Endothelial cell of umbilical vein (primary cell): ENCODE measurements around the gene ADORA2B. TPM values are rescaled to one million over a fixed set of nuclear protein-coding genes. Genes with fewer than 3 reads are reported as not detected.

Source experiments
- BruUV-seq: library from RNA; stranded (reverse); fragments of 400-500 nt; replicated peaks from 2 replicates; lab custom pipeline; 2021; lab: Mats Ljungman, UMichigan
- CTCF ChIA-PET: fragments of 300-600, 350-600 bp; sonication (Branson Sonifier 250); formaldehyde crosslinking; loops from one replicate; lab custom pipeline; 2021; ENCODE audit warnings: antibody characterized with exemption, inconsistent platforms; lab: Charles Lee
- POLR2A ChIA-PET: fragments of 300-600, 350-600 bp; sonication (Branson Sonifier 250); formaldehyde crosslinking; loops from one replicate; lab custom pipeline; 2021; ENCODE audit warnings: antibody characterized with exemption, inconsistent platforms; lab: Charles Lee
- DNase-seq: peaks from one replicate; pipeline ENCODE4 v3.0.0-alpha.2; 2011; ENCODE audit warnings: low read depth, low spot score
- FAIRE-seq: peaks from 2 replicates; lab custom pipeline; 2011; peaks lifted over from hg19 to GRCh38; lab: Jason Lieb, UNC
- H2AFZ ChIP-seq: 2 replicates; pipeline ENCODE4 v1.6.0; 2012; ENCODE audit warnings: low read depth, low read length, control low read depth, inconsistent platforms
- H3K27ac ChIP-seq: 2 replicates; pipeline ENCODE4 v1.5.1; 2011; ENCODE audit warnings: low read depth, mild to moderate bottlenecking, control low read depth, low read length, moderate library complexity; ENCODE audit not compliant: insufficient read depth
- H3K27me3 ChIP-seq, 2 experiments: 2 replicates each; pipeline versions ENCODE4 v1.6.0 to v1.6.1; 2011; ENCODE audit warnings: low read length in 2 of 2, mixed read lengths in 1 of 2; ENCODE audit not compliant: control insufficient read depth in 2 of 2, insufficient read depth in 2 of 2
- H3K36me3 ChIP-seq, 2 experiments: 2 replicates in 1 of 2; 3 replicates in 1 of 2; pipeline ENCODE4 v1.5.1; 2011; ENCODE audit warnings: low read length in 2 of 2, mild to moderate bottlenecking in 1 of 2, moderate library complexity in 1 of 2; ENCODE audit not compliant: control insufficient read depth in 2 of 2, insufficient read depth in 2 of 2; ENCODE audit errors: extremely low read depth in 1 of 2
- H3K4me1 ChIP-seq: 3 replicates; pipeline ENCODE4 v1.5.1; 2011; ENCODE audit warnings: mild to moderate bottlenecking, low read length; ENCODE audit not compliant: control insufficient read depth, insufficient read depth; ENCODE audit errors: extremely low read depth
- H3K4me2 ChIP-seq: 2 replicates; pipeline ENCODE4 v1.6.1; 2011; ENCODE audit warnings: low read length, control low read depth, mixed read lengths; ENCODE audit not compliant: insufficient read depth
- H3K4me3 ChIP-seq, 3 experiments: fragments of 200-600 bp in 1 of 3; sonication (generic), shearing (Covaris generic) in 1 of 3; replicated peaks in 1 of 3; 2 replicates each; pipeline ENCODE4 v1.5.1; 2011 to 2016; ENCODE audit warnings: control low read depth in 3 of 3, low read length in 3 of 3, mild to moderate bottlenecking in 2 of 3, inconsistent platforms in 1 of 3, low read depth in 1 of 3, moderate library complexity in 1 of 3; ENCODE audit not compliant: insufficient read depth in 1 of 3
- H3K79me2 ChIP-seq: 2 replicates; pipeline ENCODE4 v1.6.0; 2012; ENCODE audit warnings: low read length, inconsistent platforms; ENCODE audit not compliant: control insufficient read depth, insufficient read depth
- H3K9ac ChIP-seq: replicated peaks from 2 replicates; pipeline ENCODE3; 2011; ENCODE audit warnings: low read length, control low read depth; ENCODE audit not compliant: insufficient read depth; ENCODE audit errors: extremely low read depth
- H3K9me1 ChIP-seq: replicated peaks from 3 replicates; pipeline ENCODE4 v1.6.0; 2011; ENCODE audit warnings: mild to moderate bottlenecking, low read length; ENCODE audit not compliant: control insufficient read depth, insufficient read depth; ENCODE audit errors: extremely low read depth
- H3K9me3 ChIP-seq: replicated peaks from 2 replicates; pipeline ENCODE4 v1.5.1; 2012; ENCODE audit warnings: low read length, inconsistent platforms; ENCODE audit not compliant: control insufficient read depth, insufficient read depth
- H4K20me1 ChIP-seq: replicated peaks from 2 replicates; pipeline ENCODE3; 2011; ENCODE audit warnings: mild to moderate bottlenecking, low read length; ENCODE audit not compliant: control insufficient read depth, insufficient read depth; ENCODE audit errors: extremely low read depth
- CTCF ChIP-seq, 2 donors: IDR thresholded peaks; 1 replicate in 1 of 2; 2 replicates in 1 of 2; pipeline ENCODE4 v1.5.1; 2011; ENCODE audit warnings: low read length in 2 of 2, mild to moderate bottlenecking in 2 of 2, moderate library complexity in 2 of 2, control low read depth in 1 of 2, inconsistent platforms in 1 of 2, low read depth in 1 of 2; ENCODE audit not compliant: insufficient read depth in 1 of 2; ENCODE audit errors: extremely low read depth in 1 of 2
- EZH2 ChIP-seq: IDR thresholded peaks from 2 replicates; pipeline ENCODE4 v1.6.1; 2012; ENCODE audit warnings: borderline replicate concordance, low read depth, mild to moderate bottlenecking, moderate library complexity, low read length, inconsistent platforms; ENCODE audit not compliant: severe bottlenecking
- FOS ChIP-seq: IDR thresholded peaks from 2 replicates; pipeline ENCODE4 v1.6.1; 2011; ENCODE audit warnings: mild to moderate bottlenecking, low read length, moderate library complexity, borderline replicate concordance; ENCODE audit not compliant: insufficient read depth
- GATA2 ChIP-seq: IDR thresholded peaks from 2 replicates; pipeline ENCODE4 v1.7.0; 2011; ENCODE audit warnings: low read depth, mild to moderate bottlenecking, moderate library complexity, mixed read lengths, low read length; ENCODE audit not compliant: insufficient read length, insufficient read depth
- JUN ChIP-seq: IDR thresholded peaks from 2 replicates; pipeline ENCODE4 v1.6.1; 2011; ENCODE audit warnings: borderline replicate concordance, low read depth; ENCODE audit not compliant: insufficient read length, insufficient read depth
- MAX ChIP-seq: IDR thresholded peaks from 2 replicates; pipeline ENCODE4 v1.6.1; 2011; ENCODE audit not compliant: insufficient read depth, insufficient read length
- MYC ChIP-seq: IDR thresholded peaks from one replicate; pipeline ENCODE4 v1.6.1; 2011; ENCODE audit warnings: mild to moderate bottlenecking, low read depth, low read length
- POLR2A ChIP-seq: IDR thresholded peaks from 2 replicates; pipeline ENCODE4 v1.6.1; 2012; ENCODE audit warnings: low read depth, mild to moderate bottlenecking, control low read depth, low read length
- POLR2AphosphoS5 ChIP-seq: IDR thresholded peaks from 2 replicates; pipeline ENCODE4 v1.6.1; 2012; ENCODE audit warnings: low read depth, mild to moderate bottlenecking, control low read depth, low read length, moderate library complexity; ENCODE audit not compliant: insufficient read depth
- dilution Hi-C: fragments of 300-500 bp; cut with MboI; formaldehyde crosslinking; loops from one replicate; pipeline ENCODE4 v1.15.0; 2019; ENCODE audit warnings: low sequenced_read_pairs; ENCODE audit not compliant: extremely low pct_ligation_motif_present
- intact Hi-C: fragments of 100-400 bp; cut with micrococcal nuclease; formaldehyde crosslinking; loops from one replicate; pipeline ENCODE4 v1.10.0; 2022
- polyA plus RNA-seq, 4 experiments: library from polyadenylated mRNA; depleted of rRNA in 3 of 4; stranded (reverse) in 3 of 4; unstranded in 1 of 4; fragments of >200 nt; gene quantifications; 2 replicates each; pipeline versions ENCODE4 v1.2.1 to v1.2.3, GENCODE V29; 2011 to 2012; ENCODE audit warnings: missing spikeins in 1 of 4
- total RNA-seq: library from RNA; stranded (reverse); gene quantifications from 2 replicates; pipeline ENCODE4 v1.2.3, GENCODE V29; 2021

ADORA2B gene
- total and polyA plus RNA-seq, 2 donors (not counting 3 experiments of a cell fraction or from before 2014, with no cell fraction given): 8.8 to 9.8 TPM

GRCh38 chr17:16003841-16004240, 58.9 kb downstream of the ADORA2B start:
- dilution Hi-C loops (no loop called here), intact Hi-C loops (no loop called here)
- H3K4me2 ChIP-seq: no peak overlapping the region
- H3K27me3 ChIP-seq: no peaks in the 10 kb centered on the region
- DNase-seq (peak; percentile 49), FAIRE-seq (no peak)
- H3K4me1 ChIP-seq: peaks cover 21% of the 10 kb centered on the region
- no peak overlapping the region for H3K27ac ChIP-seq
- H3K9ac ChIP-seq: no peak overlapping the region
- H3K9me3 ChIP-seq: no peaks in the 10 kb centered on the region
- no peak overlapping the region for H2AFZ ChIP-seq
- H3K36me3 ChIP-seq: peaks cover 24 to 35% of the 10 kb centered on the region in 2 experiments
- H3K4me3 ChIP-seq: no peak overlapping the region
- peaks cover 50% of the 10 kb centered on the region for H3K79me2 ChIP-seq
- H4K20me1 ChIP-seq: no peaks in the 10 kb centered on the region
- TF ChIP-seq JUN (no peak), MYC (no peak), FOS (no peak), EZH2 (no peak), GATA2 (no peak), POLR2AphosphoS5 (no peak), POLR2A (no peak)
- ChIA-PET POLR2A (no interaction called here), CTCF (no interaction called here)
- BruUV-seq: no TSS peak
- H3K9me1 ChIP-seq: no peaks in the 10 kb centered on the region

- H3K9ac ChIP-seq: no peak overlapping the region
- H2AFZ ChIP-seq: no peak overlapping the region
- H4K20me1 ChIP-seq: no peaks in the 10 kb centered on the region
- FAIRE-seq (no peak), DNase-seq (no peak)
- intact Hi-C loops (no loop called here), dilution Hi-C loops (no loop called here)
- no peak overlapping the region for H3K27ac ChIP-seq
- H3K4me1 ChIP-seq: peaks cover 16% of the 10 kb centered on the region
- H3K4me2 ChIP-seq: no peak overlapping the region
- ChIA-PET CTCF (interaction anchor here (1.2 kb wide), 1 partner anchor 60 kb away, joined by 3 read pairs; the partner anchor contains the start of gene ADORA2B), POLR2A (no interaction called here)
- H3K79me2 ChIP-seq: peaks cover 45% of the 10 kb centered on the region
- no peaks in the 10 kb centered on the region for H3K9me1 ChIP-seq
- peaks cover 24 to 44% of the 10 kb centered on the region in 2 experiments for H3K36me3 ChIP-seq
- no TSS peak for BruUV-seq
- H3K4me3 ChIP-seq: no peak overlapping the region
- no peaks in the 10 kb centered on the region for H3K9me3 ChIP-seq
- no peaks in the 10 kb centered on the region for H3K27me3 ChIP-seq
- TF ChIP-seq MYC (no peak), MAX (no peak), FOS (no peak), CTCF (IDR thresholded peaks at IDR 0.05; ENCODE audit: extremely low read depth in 1 of 2, insufficient read depth in 1 of 2, low read depth in 1 of 2, low read length in 2 of 2) (no peak), POLR2A (no peak), EZH2 (no peak), POLR2AphosphoS5 (no peak), GATA2 (no peak), JUN (no peak)
Observed at GRCh38 chr17:16005636-16006035, 60.7 kb downstream of the ADORA2B start.
